Activated naive CD8-positive, alpha-beta T cell (primary cell): ENCODE data around the gene KCNJ6.
"Not testable (repeated sequence)": the region's sequence is repeated elsewhere in the genome, so short reads cannot be mapped to it uniquely, and the experiment has no call there.

Source experiments
- H3K27ac Mint-ChIP-seq: one replicate; pipeline ENCODE4 v1.8.0; 2021; ENCODE audit warnings: mixed read lengths
- H3K27me3 Mint-ChIP-seq: one replicate; pipeline ENCODE4 v1.8.0; 2021; ENCODE audit warnings: mixed read lengths
- H3K36me3 Mint-ChIP-seq: one replicate; pipeline ENCODE4 v1.8.0; 2021; ENCODE audit warnings: mixed read lengths
- H3K4me1 Mint-ChIP-seq: one replicate; pipeline ENCODE4 v1.8.0; 2021; ENCODE audit warnings: low read depth, mixed read lengths
- H3K4me3 Mint-ChIP-seq: one replicate; pipeline ENCODE4 v1.8.0; 2021; ENCODE audit warnings: mild to moderate bottlenecking, mixed read lengths
- H3K9me3 Mint-ChIP-seq: one replicate; pipeline ENCODE4 v1.8.0; 2021; ENCODE audit warnings: low read depth, mixed read lengths

KCNJ6 gene

DNA sequence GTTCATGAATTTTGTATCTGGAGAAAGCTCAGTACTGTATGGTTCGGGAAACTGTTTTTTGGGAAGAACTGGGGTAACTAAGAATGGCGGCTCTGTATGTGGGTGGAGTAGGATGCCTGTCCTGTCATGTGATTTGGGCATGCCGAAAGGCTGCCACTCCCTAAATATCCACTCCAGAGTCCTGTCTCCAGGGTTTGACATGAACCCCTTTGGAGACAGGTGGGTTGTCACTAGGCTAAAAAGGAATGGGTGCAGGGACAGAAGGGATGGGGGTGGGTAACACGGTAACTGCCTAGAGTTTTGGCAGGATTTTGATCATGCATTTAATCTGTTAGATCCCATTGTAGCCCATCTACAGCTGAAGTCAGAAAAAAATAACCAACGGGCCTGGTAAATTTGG lies 150.1 kb downstream of the KCNJ6 start:
- H3K4me3 Mint-ChIP-seq, result no peak overlapping the region
- H3K27ac Mint-ChIP-seq, result no peak overlapping the region
- no peaks in the 10 kb centered on the region for H3K9me3 Mint-ChIP-seq
- no peaks in the 10 kb centered on the region for H3K4me1 Mint-ChIP-seq
- H3K27me3 Mint-ChIP-seq, result peaks cover 3% of the 10 kb centered on the region
- H3K36me3 Mint-ChIP-seq, result no peaks in the 10 kb centered on the region

GRCh38 chr21:37765221-37765900 lies 150.9 kb downstream of the KCNJ6 start:
- no peaks in the 10 kb centered on the region for H3K4me1 Mint-ChIP-seq
- H3K27ac Mint-ChIP-seq, result no peak overlapping the region
- H3K9me3 Mint-ChIP-seq, result no peaks in the 10 kb centered on the region
- H3K4me3 Mint-ChIP-seq, result no peak overlapping the region
- no peaks in the 10 kb centered on the region for H3K36me3 Mint-ChIP-seq
- peaks cover 3% of the 10 kb centered on the region for H3K27me3 Mint-ChIP-seq

DNA sequence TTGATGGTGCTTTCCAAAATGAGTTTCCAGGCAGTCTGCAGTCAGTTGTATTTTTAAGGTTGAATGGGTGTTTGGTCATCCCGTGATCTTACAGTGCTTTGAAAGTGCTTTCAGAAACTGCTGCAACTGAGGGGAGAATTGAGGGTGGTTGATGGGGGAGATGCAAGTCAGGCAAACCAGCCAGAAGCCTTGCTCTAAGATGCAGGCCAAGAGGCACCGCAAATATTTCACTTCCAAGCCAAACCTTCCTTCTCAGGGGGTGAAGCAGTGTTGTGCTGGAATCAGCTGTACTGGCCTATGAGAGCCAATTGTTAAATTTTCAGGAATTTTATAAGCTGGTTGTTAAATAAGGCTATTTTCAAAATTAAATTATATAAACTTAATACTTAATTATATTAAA lies 151.6 kb downstream of the KCNJ6 start:
- H3K36me3 Mint-ChIP-seq, result no peaks in the 10 kb centered on the region
- no peak overlapping the region for H3K27ac Mint-ChIP-seq
- H3K9me3 Mint-ChIP-seq, result no peaks in the 10 kb centered on the region
- H3K27me3 Mint-ChIP-seq, result peaks cover 2% of the 10 kb centered on the region
- H3K4me1 Mint-ChIP-seq, result no peaks in the 10 kb centered on the region
- H3K4me3 Mint-ChIP-seq, result no peak overlapping the region

DNA sequence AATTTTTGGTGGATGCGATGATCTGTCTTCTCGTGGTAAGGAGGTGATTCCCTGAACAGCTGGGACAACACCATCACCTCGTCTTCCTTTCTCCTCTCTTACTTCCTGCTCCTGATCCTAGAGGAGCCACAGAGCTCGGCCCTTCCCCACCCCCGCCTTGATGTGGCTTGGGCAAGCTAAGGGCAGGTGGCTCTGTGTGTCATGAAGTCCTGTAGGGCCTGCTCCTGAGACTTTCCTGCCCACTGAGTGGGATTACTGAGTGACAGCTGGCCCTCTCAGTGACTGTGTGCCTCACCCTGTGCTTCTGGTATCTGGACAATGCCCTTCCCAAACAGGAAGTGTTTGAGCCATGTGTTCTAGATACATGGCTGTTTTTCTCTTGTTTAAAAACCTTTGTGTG lies 153.0 kb downstream of the KCNJ6 start:
- Mint-ChIP-seq H3K36me3 (no peaks in the 10 kb centered on the region), H3K4me3 (no peak overlapping the region), H3K9me3 (no peaks in the 10 kb centered on the region), H3K27me3 (peaks cover 5% of the 10 kb centered on the region), H3K27ac (no peak overlapping the region), H3K4me1 (no peaks in the 10 kb centered on the region)

DNA sequence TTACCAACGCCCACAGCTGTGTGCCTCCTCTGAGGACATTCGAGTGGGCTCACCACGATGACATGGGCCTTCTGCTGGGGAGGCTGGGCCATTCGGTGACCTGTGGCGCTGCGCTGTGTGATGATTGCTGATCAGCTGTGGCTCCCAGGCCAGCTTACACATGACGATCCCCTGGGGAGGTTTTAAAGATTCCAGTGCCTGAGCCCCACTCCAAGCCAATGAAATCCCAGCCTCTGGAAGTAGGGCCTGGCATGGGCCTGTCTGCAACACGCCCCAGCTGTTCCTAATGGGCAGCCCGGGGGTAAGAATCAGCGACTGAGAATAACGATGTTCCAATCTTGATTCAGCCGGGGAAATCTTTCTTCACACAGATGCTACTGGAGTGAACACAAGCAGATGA lies 153.7 kb downstream of the KCNJ6 start:
- Mint-ChIP-seq H3K4me3 (no peak overlapping the region), H3K36me3 (no peaks in the 10 kb centered on the region), H3K27ac (no peak overlapping the region), H3K9me3 (no peaks in the 10 kb centered on the region), H3K4me1 (no peaks in the 10 kb centered on the region), H3K27me3 (peaks cover 9% of the 10 kb centered on the region)

- H3K36me3 Mint-ChIP-seq, result not testable (repeated sequence)
Measured at GRCh38 chr21:37761406-37761805, 154.9 kb downstream of the KCNJ6 start.

GRCh38 chr21:37759777-37760176 lies 156.5 kb downstream of the KCNJ6 start:
- H3K4me1 Mint-ChIP-seq, result no peaks in the 10 kb centered on the region
- H3K27me3 Mint-ChIP-seq, result peaks cover 9% of the 10 kb centered on the region
- no peaks in the 10 kb centered on the region for H3K9me3 Mint-ChIP-seq
- H3K4me3 Mint-ChIP-seq, result no peak overlapping the region
- H3K36me3 Mint-ChIP-seq, result no peaks in the 10 kb centered on the region
- no peak overlapping the region for H3K27ac Mint-ChIP-seq

More at GRCh38 chr21:37761406-37761805, 154.9 kb downstream of the KCNJ6 start:
- H3K27me3 Mint-ChIP-seq, H3K9me3 Mint-ChIP-seq, H3K4me1 Mint-ChIP-seq, H3K4me3 Mint-ChIP-seq, H3K27ac Mint-ChIP-seq: not testable (repeated sequence)

GRCh38 chr21:37758982-37759381 lies 157.3 kb downstream of the KCNJ6 start:
- no peaks in the 10 kb centered on the region for H3K9me3 Mint-ChIP-seq
- H3K36me3 Mint-ChIP-seq, result no peaks in the 10 kb centered on the region
- no peaks in the 10 kb centered on the region for H3K4me1 Mint-ChIP-seq
- H3K4me3 Mint-ChIP-seq, result no peak overlapping the region
- peaks cover 7% of the 10 kb centered on the region for H3K27me3 Mint-ChIP-seq
- H3K27ac Mint-ChIP-seq, result no peak overlapping the region

DNA sequence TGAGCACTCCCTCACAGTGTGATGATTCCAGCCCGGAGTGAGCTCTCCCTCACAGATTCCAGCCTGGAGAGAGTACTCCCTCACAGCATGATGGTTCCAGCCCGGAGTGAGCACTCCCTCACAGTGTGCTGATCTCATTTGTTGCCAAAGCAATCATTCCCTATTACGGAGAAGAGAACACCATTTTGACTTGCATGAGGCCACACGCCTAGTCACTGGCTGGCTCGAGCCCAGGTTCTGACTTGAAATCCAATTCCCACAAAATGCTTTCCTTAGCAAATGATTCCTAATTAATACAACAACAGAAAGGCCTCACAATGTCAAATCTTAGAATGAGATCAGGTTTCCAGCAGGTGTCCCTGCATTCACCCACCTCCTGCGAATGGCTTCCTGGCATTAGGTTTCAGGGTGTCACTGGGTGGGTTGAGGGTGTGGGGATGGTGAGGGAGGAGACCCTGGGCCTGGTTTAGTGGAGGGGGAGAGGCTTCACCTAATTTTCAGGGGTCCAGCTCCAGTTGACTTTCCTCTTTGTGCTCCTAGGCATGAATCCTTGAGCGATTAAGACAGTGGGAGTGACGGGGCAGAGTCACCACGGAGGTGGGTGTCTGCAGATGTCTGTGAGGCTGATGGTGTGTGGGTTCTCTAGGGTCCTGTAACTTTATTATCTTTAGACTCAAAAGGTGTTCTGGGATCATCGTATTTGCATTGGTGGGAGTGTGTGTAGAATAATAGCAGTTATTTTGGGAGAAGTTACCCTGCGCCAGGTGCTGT lies 158.5 kb downstream of the KCNJ6 start:
- Mint-ChIP-seq H3K4me1 (no peaks in the 10 kb centered on the region), H3K27me3 (peaks cover 7% of the 10 kb centered on the region), H3K36me3 (no peaks in the 10 kb centered on the region), H3K9me3 (no peaks in the 10 kb centered on the region), H3K4me3 (no peak overlapping the region), H3K27ac (no peak overlapping the region)

- peaks cover 6% of the 10 kb centered on the region for H3K27me3 Mint-ChIP-seq
- H3K27ac Mint-ChIP-seq, result no peak overlapping the region
- H3K4me1 Mint-ChIP-seq, result no peaks in the 10 kb centered on the region
- H3K4me3 Mint-ChIP-seq, result no peak overlapping the region
- H3K36me3 Mint-ChIP-seq, result no peaks in the 10 kb centered on the region
- no peaks in the 10 kb centered on the region for H3K9me3 Mint-ChIP-seq
Measured at GRCh38 chr21:37753122-37753599, 163.1 kb downstream of the KCNJ6 start.

DNA sequence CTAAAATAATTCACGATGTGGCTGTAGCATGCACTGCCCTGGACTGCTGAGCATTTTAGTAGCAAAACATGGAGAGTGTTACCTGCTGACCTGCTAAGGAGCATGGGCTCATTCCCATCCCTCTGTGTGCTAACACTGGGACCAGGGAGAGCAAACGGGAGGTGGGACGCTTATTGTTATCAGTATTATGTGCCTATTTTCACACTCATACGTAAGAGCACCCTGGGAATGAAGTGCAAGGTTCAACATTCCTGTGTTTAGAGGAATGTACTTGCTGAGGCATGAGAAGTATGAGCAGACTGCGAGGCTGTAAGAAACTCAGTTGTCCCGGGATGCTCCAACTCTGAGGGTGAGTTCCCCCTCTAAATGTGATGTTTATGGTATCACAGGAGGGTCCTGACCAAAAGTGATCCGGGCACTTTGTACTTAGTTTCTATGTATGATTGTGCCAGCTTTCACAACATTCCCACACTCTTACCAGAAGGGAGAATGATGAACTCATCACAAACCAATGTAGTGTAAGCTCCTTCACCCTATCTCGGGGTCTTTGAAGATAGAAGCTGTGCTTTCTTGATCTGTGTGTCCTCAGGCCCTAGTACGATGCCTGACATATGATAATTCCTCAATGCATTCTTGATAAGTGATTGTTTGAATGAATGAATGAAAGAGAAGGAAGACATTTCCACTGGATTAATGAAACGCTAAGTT lies 164.8 kb downstream of the KCNJ6 start:
- Mint-ChIP-seq H3K9me3 (no peaks in the 10 kb centered on the region), H3K4me1 (no peaks in the 10 kb centered on the region), H3K4me3 (no peak overlapping the region), H3K27me3 (peaks cover 6% of the 10 kb centered on the region), H3K27ac (no peak overlapping the region), H3K36me3 (no peaks in the 10 kb centered on the region)

DNA sequence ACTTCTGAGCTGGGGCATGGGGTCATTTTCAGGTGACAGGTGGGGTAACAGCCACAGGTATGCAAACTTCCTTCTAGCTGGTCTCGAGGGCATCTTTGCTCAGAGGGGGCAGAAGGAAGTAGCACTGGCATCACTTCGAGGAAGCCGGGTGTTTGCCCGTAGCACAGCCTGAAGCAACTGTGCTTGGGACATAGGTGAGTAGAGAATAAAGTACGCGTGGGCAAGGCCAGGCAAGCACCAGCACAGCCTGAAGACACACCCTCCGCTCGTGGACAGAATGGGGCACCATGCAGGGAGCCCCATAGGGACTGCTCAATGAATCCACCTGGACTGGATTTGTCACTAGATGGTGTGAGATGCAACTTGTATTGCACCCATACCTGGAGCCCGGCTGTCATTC lies 167.1 kb downstream of the KCNJ6 start:
- no peak overlapping the region for H3K27ac Mint-ChIP-seq
- no peaks in the 10 kb centered on the region for H3K4me1 Mint-ChIP-seq
- no peaks in the 10 kb centered on the region for H3K36me3 Mint-ChIP-seq
- H3K9me3 Mint-ChIP-seq, result no peaks in the 10 kb centered on the region
- H3K4me3 Mint-ChIP-seq, result no peak overlapping the region
- peaks cover 7% of the 10 kb centered on the region for H3K27me3 Mint-ChIP-seq

GRCh38 chr21:37748351-37748750 lies 167.9 kb downstream of the KCNJ6 start:
- no peaks in the 10 kb centered on the region for H3K36me3 Mint-ChIP-seq
- H3K27ac Mint-ChIP-seq, result no peak overlapping the region
- H3K4me3 Mint-ChIP-seq, result no peak overlapping the region
- no peaks in the 10 kb centered on the region for H3K9me3 Mint-ChIP-seq
- peaks cover 7% of the 10 kb centered on the region for H3K27me3 Mint-ChIP-seq
- H3K4me1 Mint-ChIP-seq, result no peaks in the 10 kb centered on the region

- H3K27ac Mint-ChIP-seq, result no peak overlapping the region
Measured at GRCh38 chr21:37746849-37747248, 169.4 kb downstream of the KCNJ6 start.

DNA sequence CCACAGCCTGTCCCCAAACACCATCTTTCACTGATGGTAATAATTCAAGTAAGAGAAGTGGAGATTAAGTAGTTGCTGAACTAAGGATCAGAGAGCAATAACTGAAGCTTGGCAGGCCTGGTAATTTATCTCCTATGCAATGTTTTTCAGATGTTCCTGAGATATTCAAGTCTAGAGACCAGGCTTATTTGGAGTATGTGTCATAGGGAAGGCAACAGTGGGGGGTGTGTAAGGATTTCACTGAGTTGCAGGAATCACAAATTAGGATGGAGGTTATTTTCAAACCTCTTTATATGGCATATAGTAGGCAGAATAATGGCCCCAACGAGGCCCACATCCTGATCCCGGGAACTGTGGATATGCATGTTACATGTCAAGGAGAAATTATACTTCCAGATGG lies 171.7 kb downstream of the KCNJ6 start:
- Mint-ChIP-seq H3K36me3 (no peaks in the 10 kb centered on the region), H3K27ac (no peak overlapping the region), H3K4me1 (no peaks in the 10 kb centered on the region), H3K27me3 (peaks cover 4% of the 10 kb centered on the region), H3K9me3 (no peaks in the 10 kb centered on the region), H3K4me3 (no peak overlapping the region)

More at GRCh38 chr21:37746849-37747248, 169.4 kb downstream of the KCNJ6 start:
- no peak overlapping the region for H3K4me3 Mint-ChIP-seq
- H3K27me3 Mint-ChIP-seq, result peaks cover 7% of the 10 kb centered on the region
- H3K4me1 Mint-ChIP-seq, result no peaks in the 10 kb centered on the region
- H3K9me3 Mint-ChIP-seq, result no peaks in the 10 kb centered on the region
- no peaks in the 10 kb centered on the region for H3K36me3 Mint-ChIP-seq
